ENCODE results near the gene ING1.
"Not testable (repeated sequence)": the region's sequence is repeated elsewhere in the genome, so short reads cannot be mapped to it uniquely, and the experiment has no call there.

ING1 gene

DNA sequence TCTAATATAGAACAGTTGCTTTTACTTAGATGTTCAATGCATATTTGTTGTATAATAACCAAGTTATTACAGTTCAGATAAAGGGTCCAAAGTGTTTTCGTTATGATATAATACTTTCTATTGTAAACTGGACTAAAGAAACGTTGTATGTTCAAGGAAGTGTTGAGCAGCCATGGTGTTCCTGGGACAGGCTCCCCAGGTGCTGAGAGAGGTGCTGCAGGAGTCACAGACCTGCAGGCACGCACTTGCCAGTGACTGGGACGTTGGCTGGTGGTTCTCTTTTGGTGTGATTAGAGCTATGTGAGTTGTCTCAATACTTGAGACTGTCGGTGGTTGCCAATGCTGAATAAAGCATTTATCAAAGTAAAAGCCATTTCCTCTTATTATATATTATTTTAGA is 9.5 kb downstream of the ING1 start:
- DNase-seq (ENCODE audit: low read depth), result no peak
- TF ChIP-seq CTCF (IDR thresholded peaks at IDR 0.05; ENCODE audit: low read depth, low read length, missing control alignments), result no peak
- no peak overlapping the region for H3K4me3 ChIP-seq (ENCODE audit: low read depth, low read length)

GRCh38 chr13:110723598-110723997 is 10.1 kb downstream of the ING1 start:
- no peak for TF ChIP-seq CTCF (IDR thresholded peaks at IDR 0.05; ENCODE audit: low read depth, low read length, missing control alignments)

GRCh38 chr13:110726153-110726552 is 12.7 kb downstream of the ING1 start:
- not testable (repeated sequence) for DNase-seq (ENCODE audit: low read depth); H3K4me3 ChIP-seq (ENCODE audit: low read depth, low read length)

More at GRCh38 chr13:110723598-110723997, 10.1 kb downstream of the ING1 start:
- DNase-seq (ENCODE audit: low read depth), result no peak
- H3K4me3 ChIP-seq (ENCODE audit: low read depth, low read length), result no peak overlapping the region

DNA sequence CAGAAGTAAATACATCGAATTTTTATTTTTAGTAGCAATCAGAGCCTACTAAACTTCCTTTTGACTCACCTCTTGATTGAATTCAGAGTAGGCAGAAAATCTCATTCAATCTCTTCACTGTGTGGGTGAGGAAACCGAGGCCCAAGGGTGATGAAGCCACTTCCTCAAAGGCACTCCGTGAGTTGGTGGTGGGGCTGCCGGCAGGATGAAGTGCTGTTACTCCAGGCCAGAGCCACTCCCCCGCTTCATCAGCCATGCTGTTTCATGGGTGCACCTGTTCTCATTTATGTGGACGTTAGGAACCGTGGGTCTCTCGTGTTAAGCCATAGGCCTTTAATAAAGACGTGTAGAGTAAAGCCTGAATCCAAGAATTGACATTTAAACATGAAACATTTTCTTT is 13.2 kb downstream of the ING1 start:
- TF ChIP-seq CTCF (IDR thresholded peaks at IDR 0.05; ENCODE audit: low read depth, low read length, missing control alignments), result no peak
- no peak for DNase-seq (ENCODE audit: low read depth)
- no peak overlapping the region for H3K4me3 ChIP-seq (ENCODE audit: low read depth, low read length)

- DNase-seq (ENCODE audit: low read depth), result no peak
- no peak overlapping the region for H3K4me3 ChIP-seq (ENCODE audit: low read depth, low read length)
- TF ChIP-seq CTCF (IDR thresholded peaks at IDR 0.05; ENCODE audit: low read depth, low read length, missing control alignments), result no peak
These were observed 17.6 kb downstream of the ING1 start for GRCh38 chr13:110731072-110731471.

DNA sequence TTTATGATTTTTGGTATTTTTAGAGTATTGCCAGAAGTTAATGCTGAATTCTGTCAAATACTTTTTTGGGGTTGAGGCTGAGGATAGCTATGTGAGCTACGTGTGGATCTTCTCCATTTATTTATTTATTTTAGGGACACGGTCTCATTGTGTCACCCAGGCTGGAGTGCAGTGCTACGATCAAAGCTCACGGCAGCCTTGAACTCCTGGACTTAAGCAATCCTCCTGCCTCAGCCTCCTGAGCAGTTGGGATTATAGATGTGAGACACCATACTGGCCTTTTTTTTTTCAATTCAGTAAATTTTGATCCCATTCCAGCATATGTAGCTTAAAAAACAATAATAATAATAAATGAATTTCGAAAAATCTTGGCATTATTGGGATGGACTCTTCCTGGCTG is 21.1 kb downstream of the ING1 start:
- no peak overlapping the region for H3K4me3 ChIP-seq (ENCODE audit: low read depth, low read length)
- DNase-seq (ENCODE audit: low read depth), result no peak
- TF ChIP-seq CTCF (IDR thresholded peaks at IDR 0.05; ENCODE audit: low read depth, low read length, missing control alignments), result no peak

DNA sequence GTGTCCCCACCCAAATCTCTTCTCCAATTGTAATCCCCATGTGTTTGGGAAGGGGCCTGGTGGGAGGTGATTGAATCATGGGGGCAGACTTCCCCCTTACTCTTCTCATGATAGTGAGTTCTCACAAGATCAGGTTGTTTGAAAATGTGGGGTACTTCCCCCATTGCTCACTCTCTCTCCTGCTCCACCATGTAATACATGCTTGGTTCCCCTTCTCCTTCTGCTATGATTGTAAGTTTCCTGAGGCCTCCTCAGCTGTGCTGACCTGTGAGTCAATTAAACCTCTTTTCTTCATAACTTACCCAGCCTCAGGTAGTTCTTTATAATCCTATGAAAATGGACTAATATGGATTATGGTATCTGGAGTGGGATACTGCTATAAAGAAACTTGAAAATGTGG is 24.1 kb downstream of the ING1 start:
- no peak for DNase-seq (ENCODE audit: low read depth)
- TF ChIP-seq CTCF (IDR thresholded peaks at IDR 0.05; ENCODE audit: low read depth, low read length, missing control alignments), result no peak
- H3K4me3 ChIP-seq (ENCODE audit: low read depth, low read length), result no peak overlapping the region

DNA sequence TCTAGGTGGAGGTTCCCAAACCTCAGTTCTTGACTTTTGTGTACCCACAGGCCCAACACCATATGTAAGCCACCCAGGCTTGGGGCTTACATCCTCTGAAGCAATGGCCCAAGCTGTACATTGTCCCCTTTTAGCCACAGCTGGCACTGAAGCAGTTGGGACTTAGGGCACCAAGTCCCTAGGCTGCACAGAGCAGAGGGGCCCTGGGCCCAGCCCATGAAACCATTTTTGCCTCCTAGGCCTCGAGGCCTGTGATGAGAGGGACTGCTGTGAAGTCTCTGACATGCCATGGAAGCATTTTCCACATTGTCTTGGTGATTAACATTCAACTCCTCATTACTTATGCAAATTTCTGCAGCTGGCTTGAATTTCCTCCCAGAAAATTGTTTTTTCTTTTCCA is 30.2 kb downstream of the ING1 start:
- no peak for DNase-seq (ENCODE audit: low read depth)
- H3K4me3 ChIP-seq (ENCODE audit: low read depth, low read length), result no peak overlapping the region
- no peak for TF ChIP-seq CTCF (IDR thresholded peaks at IDR 0.05; ENCODE audit: low read depth, low read length, missing control alignments)

Data from GM12864 (cell line).